Smooth muscle cell (in vitro differentiated cells): Measurements from ENCODE around the gene NHLRC1. TPM values are rescaled to one million over a fixed set of nuclear protein-coding genes. Genes with fewer than 3 reads are reported as not detected.

Source experiments
- DNase-seq: peaks from one replicate; lab custom pipeline; 2025; ENCODE audit not compliant: unreplicated experiment; lab: John Stamatoyannopoulos, UW
- H2AFZ ChIP-seq: fragments of 200-600 bp; sonication (generic); 2 replicates; pipeline ENCODE4 v1.6.0; 2016; ENCODE audit warnings: antibody characterized with exemption, low read depth, mild to moderate bottlenecking
- H3F3A ChIP-seq: fragments of 200-600 bp; sonication (generic); 2 replicates; pipeline ENCODE4 v1.6.0; 2017; ENCODE audit warnings: antibody characterized with exemption, low read depth
- H3K27ac ChIP-seq: fragments of 200-600 bp; sonication (generic); 2 replicates; pipeline ENCODE4 v1.5.1; 2016; ENCODE audit warnings: low read depth, mild to moderate bottlenecking
- H3K27me3 ChIP-seq: fragments of 200-600 bp; sonication (generic); 2 replicates; pipeline ENCODE4 v1.6.1; 2016; ENCODE audit warnings: low read depth, mild to moderate bottlenecking
- H3K36me3 ChIP-seq: fragments of 200-600 bp; sonication (generic); 2 replicates; pipeline ENCODE4 v1.5.1; 2016; ENCODE audit warnings: low read depth
- H3K4me1 ChIP-seq: fragments of 200-600 bp; sonication (generic); 2 replicates; pipeline ENCODE4 v1.5.1; 2016; ENCODE audit warnings: low read depth
- H3K4me2 ChIP-seq: fragments of 200-600 bp; sonication (generic); 2 replicates; pipeline ENCODE4 v1.6.0; 2016; ENCODE audit warnings: mild to moderate bottlenecking
- H3K4me3 ChIP-seq: fragments of 200-600 bp; sonication (generic); 2 replicates; pipeline ENCODE4 v1.5.1; 2016; ENCODE audit warnings: mild to moderate bottlenecking
- H3K79me2 ChIP-seq: fragments of 200-600 bp; sonication (generic); 2 replicates; pipeline ENCODE4 v1.6.0; 2016; ENCODE audit warnings: low read depth, mild to moderate bottlenecking
- H3K9ac ChIP-seq: fragments of 200-600 bp; sonication (generic); 2 replicates; pipeline ENCODE4 v1.6.0; 2016; ENCODE audit warnings: low read depth
- H3K9me3 ChIP-seq: fragments of 200-600 bp; sonication (generic); replicated peaks from 2 replicates; pipeline ENCODE4 v1.5.1; 2016; ENCODE audit warnings: low read depth
- H4K20me1 ChIP-seq: fragments of 200-600 bp; sonication (generic); 2 replicates; pipeline ENCODE4 v1.6.0; 2016; ENCODE audit warnings: low read depth
- WGBS: methylation state at CpG from one replicate; pipeline ENCODE4 v1.1.7; 2016; ENCODE audit warnings: low lambda C conversion rate; 5-methylcytosine and 5-hydroxymethylcytosine counted together
- polyA plus RNA-seq: library from polyadenylated mRNA; unstranded; fragments of >200 nt; fragmentation: Nextera tagmentation; extraction: Ambion mirVana; gene quantifications from 2 replicates; pipeline ENCODE4 v1.2.1, GENCODE V29; 2016
- total RNA-seq: library from RNA; depleted of rRNA; stranded (reverse); fragments of >200 nt; gene quantifications from 2 replicates; pipeline ENCODE4 v1.2.3, GENCODE V29; 2014
- TF ChIP-seq, protein P1 (sequence below): fragments of 200-600 bp; sonication (generic); IDR thresholded peaks from 2 replicates; pipeline ENCODE4 v1.5.1; 2017; ENCODE audit warnings: borderline replicate concordance, mild to moderate bottlenecking, antibody characterized with exemption; ENCODE audit not compliant: insufficient read depth, poor library complexity, severe bottlenecking

The NHLRC1 gene
- total and polyA plus RNA-seq, 2 experiments from 2014 or later, result 0.42 to 0.85 TPM

DNA sequence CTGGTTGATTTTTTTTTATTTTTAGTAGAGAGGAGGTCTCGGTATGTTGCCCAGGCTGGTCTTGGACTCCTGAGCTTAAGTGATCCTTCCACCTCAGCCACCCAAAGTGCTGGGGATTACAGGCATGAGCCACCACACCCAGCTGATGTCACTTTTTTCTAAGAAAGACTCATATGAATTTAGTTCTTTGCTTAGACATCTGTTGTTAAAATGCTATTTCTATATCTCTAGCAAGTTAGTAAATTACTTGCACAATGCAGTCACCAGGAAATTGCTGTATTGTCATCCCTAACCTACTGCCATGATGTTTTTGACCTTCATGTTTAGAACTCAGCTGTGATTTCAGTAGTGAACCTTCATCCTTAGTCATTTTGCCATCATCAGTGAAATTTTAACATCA, 38.4 kb upstream of the NHLRC1 start:
- Histone ChIP-seq H3K9ac (no peak overlapping the region), H4K20me1 (no peaks in the 10 kb centered on the region), H3K27ac (no peak overlapping the region), H3K79me2 (no peaks in the 10 kb centered on the region), H3K9me3 (no peaks in the 10 kb centered on the region), H2AFZ (no peak overlapping the region), H3K4me2 (no peak overlapping the region), H3K36me3 (peaks cover 4% of the 10 kb centered on the region), H3K4me1 (peaks cover 5% of the 10 kb centered on the region), H3K4me3 (no peak overlapping the region), H3F3A (no peaks in the 10 kb centered on the region), H3K27me3 (no peaks in the 10 kb centered on the region)
- no peak for DNase-seq
- 96% methylated on average over 1 of the region's 1 CpG for WGBS
- TF ChIP-seq, protein P1, sequence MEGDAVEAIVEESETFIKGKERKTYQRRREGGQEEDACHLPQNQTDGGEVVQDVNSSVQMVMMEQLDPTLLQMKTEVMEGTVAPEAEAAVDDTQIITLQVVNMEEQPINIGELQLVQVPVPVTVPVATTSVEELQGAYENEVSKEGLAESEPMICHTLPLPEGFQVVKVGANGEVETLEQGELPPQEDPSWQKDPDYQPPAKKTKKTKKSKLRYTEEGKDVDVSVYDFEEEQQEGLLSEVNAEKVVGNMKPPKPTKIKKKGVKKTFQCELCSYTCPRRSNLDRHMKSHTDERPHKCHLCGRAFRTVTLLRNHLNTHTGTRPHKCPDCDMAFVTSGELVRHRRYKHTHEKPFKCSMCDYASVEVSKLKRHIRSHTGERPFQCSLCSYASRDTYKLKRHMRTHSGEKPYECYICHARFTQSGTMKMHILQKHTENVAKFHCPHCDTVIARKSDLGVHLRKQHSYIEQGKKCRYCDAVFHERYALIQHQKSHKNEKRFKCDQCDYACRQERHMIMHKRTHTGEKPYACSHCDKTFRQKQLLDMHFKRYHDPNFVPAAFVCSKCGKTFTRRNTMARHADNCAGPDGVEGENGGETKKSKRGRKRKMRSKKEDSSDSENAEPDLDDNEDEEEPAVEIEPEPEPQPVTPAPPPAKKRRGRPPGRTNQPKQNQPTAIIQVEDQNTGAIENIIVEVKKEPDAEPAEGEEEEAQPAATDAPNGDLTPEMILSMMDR, result no peak

DNA sequence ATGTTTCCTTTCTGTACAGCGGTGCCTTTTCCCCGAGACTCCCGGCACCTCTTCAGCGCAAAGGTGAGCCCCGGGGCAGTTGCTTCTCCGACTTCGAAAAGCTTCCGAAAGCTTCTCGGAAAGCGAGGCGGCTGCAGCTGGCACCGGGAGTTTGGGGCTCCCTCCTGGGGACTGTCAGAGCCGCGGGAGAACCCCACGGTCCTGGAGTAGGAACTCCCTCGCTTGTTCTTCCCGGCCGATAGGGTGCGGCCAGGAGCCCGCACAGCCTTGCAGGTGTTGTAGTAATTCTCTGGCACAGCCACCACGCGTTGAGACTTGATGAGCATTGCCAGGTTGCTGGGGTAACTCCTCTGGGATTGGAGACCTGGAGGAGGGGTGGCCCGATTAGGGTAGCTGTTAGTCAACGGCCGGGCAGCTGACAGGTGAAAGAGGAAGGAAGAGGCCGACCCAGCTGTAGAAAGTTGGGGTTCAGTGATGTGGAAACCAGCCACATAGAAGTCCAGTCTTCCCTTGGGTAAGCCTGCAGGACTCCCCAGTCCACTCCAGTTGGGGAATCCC, 33.5 kb upstream of the NHLRC1 start:
- peaks cover 3% of the 10 kb centered on the region for H3K79me2 ChIP-seq
- H3K9me3 ChIP-seq, result no peaks in the 10 kb centered on the region
- no peaks in the 10 kb centered on the region for H4K20me1 ChIP-seq
- peaks cover 16% of the 10 kb centered on the region for H3K4me1 ChIP-seq
- H3F3A ChIP-seq, result peaks cover 4% of the 10 kb centered on the region
- peak overlapping the region; percentile 97 for H2AFZ ChIP-seq
- TF ChIP-seq, protein P1, result peak; percentile 12
- DNase-seq, result peak; percentile 16
- H3K27me3 ChIP-seq, result no peaks in the 10 kb centered on the region
- peak overlapping the region; percentile 94 for H3K4me2 ChIP-seq
- 3% methylated on average over 26 of the region's 26 CpGs for WGBS
- peak overlapping the region; percentile 23 for H3K27ac ChIP-seq
- H3K36me3 ChIP-seq, result no peaks in the 10 kb centered on the region
- peak overlapping the region; percentile 80 for H3K9ac ChIP-seq
- H3K4me3 ChIP-seq, result peak overlapping the region; percentile 96

DNA sequence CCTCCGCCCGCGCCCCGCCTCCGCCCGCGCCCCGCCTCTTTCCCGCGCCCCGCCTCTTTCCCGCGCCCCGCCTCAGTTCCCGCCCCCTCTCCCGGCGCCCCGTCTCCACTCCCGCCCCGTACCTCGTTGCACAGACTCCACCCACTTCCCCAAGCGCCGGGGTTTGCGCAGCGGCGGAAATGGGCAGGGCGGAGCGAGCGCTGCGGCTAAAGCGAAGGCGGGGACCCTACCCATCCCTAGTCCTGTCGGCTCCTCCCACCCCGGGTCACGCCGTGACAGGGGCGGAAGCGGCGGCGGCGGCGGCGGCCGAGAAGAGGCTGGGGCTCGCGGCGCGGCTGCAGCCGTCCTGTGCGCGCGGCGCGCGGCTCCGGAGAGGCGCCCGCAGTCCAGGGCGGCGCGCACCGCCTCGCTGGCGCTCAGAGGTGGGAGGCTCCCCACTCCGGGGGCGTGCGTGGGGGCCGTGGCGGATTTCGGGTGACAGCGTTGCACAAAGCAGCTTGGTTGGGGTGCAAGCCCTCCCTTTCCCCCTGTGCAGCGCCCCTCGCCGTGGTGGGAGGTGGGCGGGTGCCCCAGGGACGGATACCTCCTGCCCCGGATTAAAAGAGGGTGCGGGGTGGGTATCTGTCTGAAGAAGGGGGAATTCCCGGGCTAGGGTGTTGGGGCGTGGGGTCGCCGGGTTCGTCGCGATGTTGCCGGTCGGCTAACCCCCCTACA, 32.8 kb upstream of the NHLRC1 start, which contains the start of gene KDM1B:
Gene KDM1B, plus strand, starts transcription at position 273 of the 714 bp plus-strand sequence. CDS start 4,474 bp downstream, outside the sequence.
- Histone ChIP-seq H3K36me3 (no peaks in the 10 kb centered on the region), H3K9ac (peak within 1 kb of the TSS; percentile 94), H4K20me1 (no peaks in the 10 kb centered on the region), H3K4me2 (peak within 1 kb of the TSS; percentile 94), H3K27ac (peak within 1 kb of the TSS; percentile 73), H3K4me3 (peak within 1 kb of the TSS; percentile 96), H3K4me1 (peaks cover 16% of the 10 kb centered on the region), H3K9me3 (no peaks in the 10 kb centered on the region), H3F3A (peaks cover 4% of the 10 kb centered on the region), H3K79me2 (peaks cover 3% of the 10 kb centered on the region), H3K27me3 (no peaks in the 10 kb centered on the region), H2AFZ (peak within 1 kb of the TSS; percentile 97)
- under 1% methylated on average over 35 of the region's 87 CpGs for WGBS
- DNase-seq, result peak; percentile 95
- TF ChIP-seq, protein P1, result no peak
